Astrocyte (in vitro differentiated cells and primary cell): Measurements from ENCODE around the gene TEAD4.
A peak's percentile ranks its signal among the peaks of the same experiment; 100 is the strongest.

ENCODE experiments used
- CTCF ChIP-seq: IDR thresholded peaks from 2 replicates; pipeline ENCODE4 v1.5.1; 2011; ENCODE audit warnings: low read depth, mild to moderate bottlenecking, inconsistent platforms, low read length, moderate library complexity; ENCODE audit not compliant: insufficient read depth
- EZH2 ChIP-seq: IDR thresholded peaks from 2 replicates; pipeline ENCODE4 v1.6.1; 2012; ENCODE audit warnings: mild to moderate bottlenecking, low read length, inconsistent platforms; ENCODE audit not compliant: insufficient read depth

- TF ChIP-seq CTCF: peak; percentile 18
- TF ChIP-seq EZH2: no peak
Observed at GRCh38 chr12:3000548-3001275, 41.5 kb downstream of the TEAD4 start.
